Adrenal gland (tissue), 12 donors: ENCODE results near the gene AGAP1. TPM values are rescaled to one million over a fixed set of nuclear protein-coding genes. Genes with fewer than 3 reads are reported as not detected.
"Not testable (repeated sequence)": the region's sequence is repeated elsewhere in the genome, so short reads cannot be mapped to it uniquely, and the experiment has no call there.

Experiments used
- DNase-seq, 7 donors: peaks; one replicate each; pipeline ENCODE4 v3.0.0-alpha.2; 2019 to 2020
- H3K27ac ChIP-seq, 5 donors: fragments of 200-600 bp; sonication (generic) in 4 of 5; 1 replicate in 3 of 5; 2 replicates in 2 of 5; pipeline versions ENCODE4 v1.5.1 to v1.8.0; 2016 to 2020; ENCODE audit warnings: mild to moderate bottlenecking in 1 of 5
- H3K27me3 ChIP-seq: fragments of 200-600 bp; 2 replicates; pipeline ENCODE4 v1.8.0; 2021
- H3K36me3 ChIP-seq, 2 donors: fragments of 200-600 bp; replicated peaks in 1 of 2; 1 replicate in 1 of 2; 2 replicates in 1 of 2; pipeline versions ENCODE4 v1.5.1 to v1.8.0; 2018 to 2022
- H3K4me1 ChIP-seq, 2 donors: fragments of 200-600 bp; replicated peaks in 1 of 2; 1 replicate in 1 of 2; 2 replicates in 1 of 2; pipeline versions ENCODE4 v1.5.1 to v1.8.0; 2018 to 2021
- H3K4me3 ChIP-seq, 4 donors: fragments of 200-600 bp; sonication (generic) in 3 of 4; one replicate each; pipeline ENCODE4 v1.5.1; 2016 to 2018
- H3K9me3 ChIP-seq, 3 donors: fragments of 200-600 bp; sonication (generic) in 1 of 3; replicated peaks in 1 of 3; 1 replicate in 2 of 3; 2 replicates in 1 of 3; pipeline versions ENCODE4 v1.5.1 to v1.8.0; 2016 to 2021
- POLR2A ChIP-seq, 2 donors: fragments of 450-650 bp; IDR thresholded peaks; one replicate each; pipeline ENCODE4 v1.6.1; 2017; ENCODE audit warnings: antibody characterized with exemption in 2 of 2, mild to moderate bottlenecking in 2 of 2, moderate library complexity in 1 of 2
- whole genome bisulfite sequencing, 4 donors: extraction: QIAGEN DNeasy Blood & Tissue Kit in 2 of 4; methylation state at CpG; one replicate each; pipeline versions ENCODE4 v1.1.5 to v1.1.7; 2013 to 2017; 5-methylcytosine and 5-hydroxymethylcytosine counted together
- intact Hi-C, 2 donors: fragments of 100-400 bp; cut with DNase I; formaldehyde crosslinking; loops; one replicate each; pipeline versions ENCODE4 v1.14.1 to v1.15.0; 2022 to 2023
- polyA plus RNA-seq, 3 donors: library from polyadenylated mRNA; stranded (reverse); fragments of 200-250 nt in 2 of 3; fragments of 350-450 nt in 1 of 3; fragmentation: Illumina TruSeq in 1 of 3; extraction: RNeasy Lipid Tissue Mini Kit (QIAGEN cat#74804) in 1 of 3; gene quantifications; one replicate each; pipeline ENCODE4 v1.2.3, GENCODE V29; 2013 to 2014
- total RNA-seq, 9 donors: library from RNA; depleted of rRNA in 4 of 9; stranded (reverse); fragments of >200 nt in 4 of 9; fragments of 120-200 nt in 1 of 9; fragmentation: NEBNext Ultra II Directional in 1 of 9; extraction: Animal tissue kit (Norgen Biotek cat#: 25700) in 1 of 9; gene quantifications; one replicate each; pipeline versions ENCODE4 v1.1.0 to v1.2.4, GENCODE V29; 2013 to 2023
- TF ChIP-seq, protein P1 (sequence below), 6 experiments: fragments of 450-650 bp in 4 of 6; fragments of 200-600 bp in 2 of 6; sonication (generic) in 1 of 6; IDR thresholded peaks; 1 replicate in 5 of 6; 2 replicates in 1 of 6; pipeline versions ENCODE4 v1.5.1 to v1.8.0; 2016 to 2021; ENCODE audit warnings: antibody characterized with exemption in 6 of 6, mild to moderate bottlenecking in 2 of 6, moderate library complexity in 1 of 6
- donor health status: healthy with polysubstance abuse.
- donor health status: Bipolar disorder and iron deficiency.
- donor health status: DM: yes; HTN: yes; CAD: no.
- donor health status: DM: no; HTN: no; CAD: no.
- donor health status: DM: no; HTN: no; CAD: no.
- donor health status: DM: yes; HTN: yes; CAD: no.

AGAP1 gene
- total and polyA plus RNA-seq, 12 donors = 5.3 to 29.6 (median 17.7) TPM

DNA sequence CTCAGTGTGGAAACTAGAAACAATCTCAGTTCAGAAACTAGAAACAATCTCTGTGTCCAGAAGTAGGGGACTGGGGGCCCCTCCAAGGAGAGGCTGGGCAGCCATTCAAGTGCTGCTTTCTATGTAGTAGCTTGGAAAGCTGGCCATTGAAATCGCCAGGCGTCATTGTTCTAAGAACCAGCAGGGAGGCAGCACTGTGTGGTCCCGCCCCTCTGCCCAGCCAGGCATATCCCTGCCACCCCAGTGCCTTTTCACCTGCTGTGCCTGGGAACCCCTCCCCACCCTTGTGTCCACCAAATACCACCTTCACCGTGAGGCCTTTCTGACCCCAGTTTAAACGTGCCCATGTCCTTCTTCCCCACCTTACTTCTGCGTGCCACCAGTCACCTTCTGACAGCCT is 452.7 kb downstream of the AGAP1 start:
- intact Hi-C loops = no loop called here
- Histone ChIP-seq H3K36me3 (no peaks in the 10 kb centered on the region), H3K27ac (no peak overlapping the region), H3K27me3 (no peaks in the 10 kb centered on the region), H3K4me3 (no peak overlapping the region), H3K9me3 (no peaks in the 10 kb centered on the region), H3K4me1 (no peaks in the 10 kb centered on the region)
- DNase-seq = no peak
- TF ChIP-seq POLR2A (IDR thresholded peaks at IDR 0.05) = no peak
- TF ChIP-seq, protein P1, sequence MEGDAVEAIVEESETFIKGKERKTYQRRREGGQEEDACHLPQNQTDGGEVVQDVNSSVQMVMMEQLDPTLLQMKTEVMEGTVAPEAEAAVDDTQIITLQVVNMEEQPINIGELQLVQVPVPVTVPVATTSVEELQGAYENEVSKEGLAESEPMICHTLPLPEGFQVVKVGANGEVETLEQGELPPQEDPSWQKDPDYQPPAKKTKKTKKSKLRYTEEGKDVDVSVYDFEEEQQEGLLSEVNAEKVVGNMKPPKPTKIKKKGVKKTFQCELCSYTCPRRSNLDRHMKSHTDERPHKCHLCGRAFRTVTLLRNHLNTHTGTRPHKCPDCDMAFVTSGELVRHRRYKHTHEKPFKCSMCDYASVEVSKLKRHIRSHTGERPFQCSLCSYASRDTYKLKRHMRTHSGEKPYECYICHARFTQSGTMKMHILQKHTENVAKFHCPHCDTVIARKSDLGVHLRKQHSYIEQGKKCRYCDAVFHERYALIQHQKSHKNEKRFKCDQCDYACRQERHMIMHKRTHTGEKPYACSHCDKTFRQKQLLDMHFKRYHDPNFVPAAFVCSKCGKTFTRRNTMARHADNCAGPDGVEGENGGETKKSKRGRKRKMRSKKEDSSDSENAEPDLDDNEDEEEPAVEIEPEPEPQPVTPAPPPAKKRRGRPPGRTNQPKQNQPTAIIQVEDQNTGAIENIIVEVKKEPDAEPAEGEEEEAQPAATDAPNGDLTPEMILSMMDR (IDR thresholded peaks at IDR 0.05) = no peak
- 89 to 94% (median 92%) methylated on average over 6 of the region's 6 CpGs for WGBS, 4 donors

DNA sequence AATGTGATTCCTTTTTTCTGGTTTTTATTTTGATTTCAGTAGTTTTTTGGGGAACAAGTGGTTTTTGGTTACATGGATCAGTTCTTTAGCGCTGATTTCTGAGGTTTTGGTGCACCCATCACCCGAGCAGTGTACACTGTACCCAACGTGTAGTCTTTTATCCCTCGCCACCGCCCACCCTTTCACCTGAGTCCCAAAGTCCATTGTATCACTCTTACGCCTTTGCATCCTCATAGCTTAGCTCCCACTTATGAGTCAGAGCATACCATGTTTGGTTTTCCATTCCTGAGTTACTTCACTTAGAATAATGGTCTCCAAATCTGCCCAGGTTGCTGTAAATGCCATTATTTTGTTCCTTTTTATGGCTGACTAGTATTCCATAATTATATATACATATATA is 453.2 kb downstream of the AGAP1 start:
- H3K27ac ChIP-seq, H3K9me3 ChIP-seq, H3K27me3 ChIP-seq, DNase-seq, intact Hi-C loops, H3K4me1 ChIP-seq, H3K4me3 ChIP-seq, H3K36me3 ChIP-seq: not testable (repeated sequence)
- 79 to 87% (median 82%) methylated on average over 6 of the region's 6 CpGs for WGBS, 4 donors

DNA sequence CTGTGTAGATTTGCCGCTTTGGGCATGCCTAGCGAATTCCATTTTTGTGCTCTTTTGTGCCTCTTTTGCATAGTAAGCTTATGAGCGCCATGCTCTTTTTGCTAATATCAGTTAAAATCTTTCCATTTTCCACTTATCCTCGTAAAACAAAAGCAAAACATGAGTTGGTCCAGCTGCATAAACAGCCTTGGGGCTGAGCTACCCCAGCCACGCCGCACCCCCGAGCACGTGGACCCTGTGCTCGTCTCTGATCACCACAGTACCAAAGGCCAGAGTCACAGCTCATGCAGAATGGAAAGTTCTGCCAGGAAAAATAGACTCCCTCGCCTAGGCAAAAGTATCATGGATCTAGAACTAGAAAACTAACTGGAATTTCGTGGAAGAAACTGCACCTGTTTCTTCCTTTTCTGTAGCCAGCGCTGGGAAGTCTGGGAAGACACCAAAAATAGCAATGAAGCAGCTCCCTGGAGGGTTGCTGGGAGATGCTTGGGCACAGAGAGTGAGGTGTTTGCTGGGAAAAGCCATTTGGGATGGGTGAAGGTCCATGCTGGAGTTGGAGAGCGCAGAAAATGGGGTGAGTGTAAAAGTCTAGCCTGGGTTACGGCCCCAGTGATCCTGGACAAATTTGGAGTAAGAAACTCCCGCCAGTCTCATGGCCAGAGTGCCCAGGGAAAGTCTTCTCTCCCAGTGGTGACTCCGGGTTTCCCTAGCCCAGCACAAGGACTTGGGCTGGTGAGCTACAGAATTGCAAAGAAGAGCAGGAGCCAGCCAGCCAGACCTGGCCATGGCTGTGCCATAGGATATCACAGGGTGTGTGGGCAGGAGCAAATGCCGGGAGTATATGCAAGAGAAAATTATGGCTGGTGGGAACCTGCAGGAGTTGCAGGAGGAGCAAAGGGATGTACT is 456.0 kb downstream of the AGAP1 start:
- no peak overlapping the region for H3K4me3 ChIP-seq
- DNase-seq = no peak
- no peak overlapping the region for H3K27ac ChIP-seq
- TF ChIP-seq POLR2A (IDR thresholded peaks at IDR 0.05) = no peak
- intact Hi-C loops = no loop called here
- no peaks in the 10 kb centered on the region for H3K4me1 ChIP-seq
- H3K36me3 ChIP-seq = no peaks in the 10 kb centered on the region
- H3K9me3 ChIP-seq = no peaks in the 10 kb centered on the region
- 79 to 89% (median 87%) methylated on average over 17 of the region's 17 CpGs for WGBS, 4 donors
- no peaks in the 10 kb centered on the region for H3K27me3 ChIP-seq

DNA sequence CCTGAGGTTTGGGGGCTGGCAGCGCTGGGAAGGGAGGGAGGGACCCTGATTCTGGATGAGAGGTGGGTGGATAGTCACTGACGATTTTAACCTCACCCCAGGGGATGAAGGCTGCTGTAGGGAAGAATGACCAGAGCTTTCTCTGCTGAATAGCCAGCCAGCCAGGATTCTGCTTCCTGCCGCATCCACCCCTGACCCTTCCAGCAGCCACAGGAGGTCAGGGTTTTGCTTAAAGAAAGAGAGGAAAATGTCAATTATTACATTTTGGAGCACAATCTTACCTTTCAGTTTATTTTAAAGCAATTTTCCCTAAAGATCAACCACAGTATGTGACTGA is 456.6 kb downstream of the AGAP1 start:
- no peaks in the 10 kb centered on the region for H3K4me1 ChIP-seq
- intact Hi-C loops = no loop called here
- no peaks in the 10 kb centered on the region for H3K9me3 ChIP-seq
- no peak for TF ChIP-seq POLR2A (IDR thresholded peaks at IDR 0.05)
- TF ChIP-seq, protein P1 (IDR thresholded peaks at IDR 0.05) = no peak
- no peaks in the 10 kb centered on the region for H3K27me3 ChIP-seq
- H3K27ac ChIP-seq = no peak overlapping the region
- WGBS, 4 donors = 47 to 69% (median 68%) methylated on average over 3 of the region's 3 CpGs
- no peak for DNase-seq
- no peaks in the 10 kb centered on the region for H3K36me3 ChIP-seq
- no peak overlapping the region for H3K4me3 ChIP-seq

DNA sequence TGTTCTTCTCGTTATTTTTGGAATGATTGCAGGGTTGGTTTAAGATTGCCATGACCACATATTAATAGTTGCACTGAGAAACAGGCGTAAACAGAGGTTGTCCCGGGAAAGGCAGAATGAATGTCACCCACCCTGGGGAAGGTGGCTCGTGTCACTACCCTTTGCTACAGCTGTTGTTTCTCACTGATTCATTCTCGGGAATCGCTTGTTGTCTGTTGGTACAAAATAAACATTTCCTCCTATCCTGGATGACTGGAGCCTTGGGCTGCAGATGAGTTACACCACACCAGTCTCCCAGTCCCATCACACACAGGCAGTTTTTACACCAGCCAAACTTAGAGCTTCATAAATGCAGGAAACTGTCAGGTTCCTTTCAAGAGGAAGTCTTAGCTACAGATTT is 457.6 kb downstream of the AGAP1 start:
- WGBS, 4 donors = 72 to 85% (median 79%) methylated on average over 6 of the region's 6 CpGs
- intact Hi-C loops = no loop called here

More for the DNA sequence above, 457.6 kb downstream of the AGAP1 start:
- no peaks in the 10 kb centered on the region for H3K9me3 ChIP-seq
- TF ChIP-seq, protein P1 (IDR thresholded peaks at IDR 0.05) = no peak
- no peak for TF ChIP-seq POLR2A (IDR thresholded peaks at IDR 0.05)
- H3K36me3 ChIP-seq = no peaks in the 10 kb centered on the region
- H3K27ac ChIP-seq = no peak overlapping the region
- no peak for DNase-seq
- no peaks in the 10 kb centered on the region for H3K4me1 ChIP-seq
- H3K27me3 ChIP-seq = no peaks in the 10 kb centered on the region
- H3K4me3 ChIP-seq = no peak overlapping the region
